Activated naive CD4-positive, alpha-beta T cell treated with anti-CD3 and anti-CD28 coated beads for 36 hours (primary cell): ENCODE results near the gene RBFOX2. TPM values are rescaled to one million over a fixed set of nuclear protein-coding genes. Genes with fewer than 3 reads are reported as not detected.

ENCODE experiments used
- CTCF ChIA-PET: fragments of 350-600 bp; sonication (Branson Sonifier 250); formaldehyde crosslinking; loops from one replicate; lab custom pipeline; 2021; ENCODE audit warnings: antibody characterized with exemption; lab: Charles Lee
- DNase-seq: peaks from one replicate; pipeline ENCODE4 v3.0.0-alpha.2; 2020
- H3K27ac Mint-ChIP-seq: one replicate; pipeline ENCODE4 v1.8.0; 2021; ENCODE audit warnings: mild to moderate bottlenecking, mixed read lengths
- H3K27me3 Mint-ChIP-seq: one replicate; pipeline ENCODE4 v1.8.0; 2021; ENCODE audit warnings: low read depth, mixed read lengths
- H3K36me3 Mint-ChIP-seq: one replicate; pipeline ENCODE4 v1.8.0; 2021; ENCODE audit warnings: low read depth, mixed read lengths
- H3K4me1 Mint-ChIP-seq: one replicate; pipeline ENCODE4 v1.8.0; 2021; ENCODE audit warnings: low read depth, mixed read lengths
- H3K4me3 Mint-ChIP-seq: one replicate; pipeline ENCODE4 v1.8.0; 2021; ENCODE audit warnings: mild to moderate bottlenecking, moderate library complexity, mixed read lengths
- H3K9me3 Mint-ChIP-seq: one replicate; pipeline ENCODE4 v1.8.0; 2021; ENCODE audit warnings: mixed read lengths
- intact Hi-C: fragments of 100-400 bp; cut with micrococcal nuclease; formaldehyde crosslinking; loops from one replicate; pipeline ENCODE4 v1.15.1; 2023
- total RNA-seq, 2 experiments: library from RNA; stranded (reverse); gene quantifications; one replicate each; pipeline ENCODE4 v1.2.3, GENCODE V29; 2021

RBFOX2 gene
- total RNA-seq, 2 experiments from 2014 or later: 3.3 to 4.3 TPM

- Mint-ChIP-seq H3K4me3 (no peak overlapping the region), H3K27me3 (peaks cover 4% of the 10 kb centered on the region), H3K9me3 (no peaks in the 10 kb centered on the region), H3K27ac (no peak overlapping the region), H3K4me1 (no peaks in the 10 kb centered on the region), H3K36me3 (no peaks in the 10 kb centered on the region)
- CTCF ChIA-PET: interaction anchor here (2.1 kb wide), 1 partner anchor 81 kb away, joined by 7 read pairs; no protein-coding TSS in a partner anchor
- intact Hi-C loops: no loop called here
- no peak for DNase-seq
These were observed 44.1 kb downstream of the RBFOX2 start for GRCh38 chr22:35984183-35985175.

GRCh38 chr22:35981900-35982299 is 46.7 kb downstream of the RBFOX2 start:
- no peak for DNase-seq
- no peaks in the 10 kb centered on the region for H3K36me3 Mint-ChIP-seq
- intact Hi-C loops: no loop called here
- H3K27me3 Mint-ChIP-seq: peaks cover 7% of the 10 kb centered on the region
- H3K4me1 Mint-ChIP-seq: no peaks in the 10 kb centered on the region
- CTCF ChIA-PET: interaction anchor here (2.1 kb wide), 1 partner anchor 84 kb away, joined by 7 read pairs; no protein-coding TSS in a partner anchor
- H3K27ac Mint-ChIP-seq: no peak overlapping the region
- no peaks in the 10 kb centered on the region for H3K9me3 Mint-ChIP-seq
- no peak overlapping the region for H3K4me3 Mint-ChIP-seq

- DNase-seq: no peak
- H3K27ac Mint-ChIP-seq: no peak overlapping the region
- intact Hi-C loops: no loop called here
- H3K4me1 Mint-ChIP-seq: no peaks in the 10 kb centered on the region
- no peaks in the 10 kb centered on the region for H3K9me3 Mint-ChIP-seq
- H3K36me3 Mint-ChIP-seq: no peaks in the 10 kb centered on the region
- no peak overlapping the region for H3K4me3 Mint-ChIP-seq
- CTCF ChIA-PET: no interaction called here
- H3K27me3 Mint-ChIP-seq: peaks cover 6% of the 10 kb centered on the region
These were observed 49.7 kb downstream of the RBFOX2 start for GRCh38 chr22:35978889-35979288.

- H3K36me3 Mint-ChIP-seq: no peaks in the 10 kb centered on the region
- intact Hi-C loops: no loop called here
- no peak overlapping the region for H3K4me3 Mint-ChIP-seq
- peaks cover 3% of the 10 kb centered on the region for H3K27me3 Mint-ChIP-seq
- no peak overlapping the region for H3K27ac Mint-ChIP-seq
- DNase-seq: no peak
- CTCF ChIA-PET: no interaction called here
- H3K4me1 Mint-ChIP-seq: no peaks in the 10 kb centered on the region
- H3K9me3 Mint-ChIP-seq: no peaks in the 10 kb centered on the region
These were observed 50.4 kb downstream of the RBFOX2 start for GRCh38 chr22:35978201-35978600.

GRCh38 chr22:35977136-35977535 is 51.5 kb downstream of the RBFOX2 start:
- DNase-seq: no peak
- H3K4me3 Mint-ChIP-seq: no peak overlapping the region
- intact Hi-C loops: no loop called here
- H3K36me3 Mint-ChIP-seq: no peaks in the 10 kb centered on the region
- CTCF ChIA-PET: no interaction called here
- no peaks in the 10 kb centered on the region for H3K9me3 Mint-ChIP-seq
- no peaks in the 10 kb centered on the region for H3K4me1 Mint-ChIP-seq
- no peak overlapping the region for H3K27ac Mint-ChIP-seq
- H3K27me3 Mint-ChIP-seq: peaks cover 3% of the 10 kb centered on the region

DNA sequence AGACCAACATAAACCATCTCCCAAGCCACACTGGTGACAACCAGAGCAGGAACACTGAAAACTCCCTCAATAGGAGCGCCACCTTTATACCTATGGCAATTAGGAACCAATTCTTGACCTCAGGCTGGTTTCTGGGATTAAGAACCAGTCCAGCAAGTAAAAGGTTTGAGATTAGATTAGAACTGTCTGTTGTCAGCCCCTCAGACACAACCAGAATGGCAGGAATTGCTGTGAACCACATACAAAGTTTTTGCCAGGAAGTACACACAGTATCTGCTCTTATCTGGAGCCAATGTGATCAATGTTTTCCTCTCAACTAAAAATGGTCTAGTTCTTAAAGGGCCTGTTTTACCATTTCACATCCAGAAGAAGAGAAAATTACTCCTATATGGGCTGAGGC is 55.2 kb downstream of the RBFOX2 start:
- no peak overlapping the region for H3K4me3 Mint-ChIP-seq
- no peaks in the 10 kb centered on the region for H3K9me3 Mint-ChIP-seq
- intact Hi-C loops: no loop called here
- H3K36me3 Mint-ChIP-seq: no peaks in the 10 kb centered on the region
- no peaks in the 10 kb centered on the region for H3K4me1 Mint-ChIP-seq
- CTCF ChIA-PET: no interaction called here
- no peak overlapping the region for H3K27ac Mint-ChIP-seq
- DNase-seq: no peak
- no peaks in the 10 kb centered on the region for H3K27me3 Mint-ChIP-seq

- H3K4me3 Mint-ChIP-seq: no peak overlapping the region
- DNase-seq: no peak
- H3K36me3 Mint-ChIP-seq: no peaks in the 10 kb centered on the region
- CTCF ChIA-PET: no interaction called here
- no peak overlapping the region for H3K27ac Mint-ChIP-seq
- H3K9me3 Mint-ChIP-seq: no peaks in the 10 kb centered on the region
- intact Hi-C loops: no loop called here
- H3K4me1 Mint-ChIP-seq: no peaks in the 10 kb centered on the region
- H3K27me3 Mint-ChIP-seq: no peaks in the 10 kb centered on the region
These were observed 56.1 kb downstream of the RBFOX2 start for GRCh38 chr22:35972559-35972958.

DNA sequence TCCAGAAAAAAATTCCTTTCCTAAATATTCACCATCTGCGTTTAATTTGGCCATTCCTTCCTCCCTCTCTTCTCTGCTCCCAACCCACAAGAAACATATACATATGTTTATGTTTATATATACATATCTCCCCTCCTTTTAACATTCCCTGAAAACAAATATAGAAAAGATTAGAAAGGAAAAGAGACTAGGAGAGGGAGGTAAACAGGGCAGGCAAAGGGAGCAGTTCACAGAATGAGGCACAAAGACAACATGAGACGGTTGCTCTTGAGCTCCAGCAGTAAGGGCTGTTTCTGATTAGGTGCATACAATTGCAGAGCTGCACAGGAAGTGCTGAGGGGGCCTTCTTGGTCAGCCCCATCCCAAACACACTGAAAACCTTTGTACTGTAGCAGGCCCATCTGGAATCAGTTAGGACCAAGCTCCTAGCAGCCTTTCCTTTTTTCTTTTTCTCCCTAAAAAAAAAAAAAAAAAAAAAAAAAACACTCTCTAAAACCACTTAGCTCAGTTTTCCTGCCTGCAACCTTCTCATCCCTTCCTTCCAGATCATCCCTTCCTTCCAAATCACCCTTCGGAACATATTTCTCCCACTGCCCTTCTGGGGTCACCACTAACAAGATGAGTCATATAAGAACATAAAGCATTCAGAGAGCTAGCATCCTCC is 57.0 kb downstream of the RBFOX2 start:
- H3K4me3 Mint-ChIP-seq: no peak overlapping the region
- no peaks in the 10 kb centered on the region for H3K9me3 Mint-ChIP-seq
- H3K27me3 Mint-ChIP-seq: no peaks in the 10 kb centered on the region
- no peak for DNase-seq
- intact Hi-C loops: no loop called here
- H3K27ac Mint-ChIP-seq: no peak overlapping the region
- H3K4me1 Mint-ChIP-seq: no peaks in the 10 kb centered on the region
- CTCF ChIA-PET: no interaction called here
- H3K36me3 Mint-ChIP-seq: no peaks in the 10 kb centered on the region

DNA sequence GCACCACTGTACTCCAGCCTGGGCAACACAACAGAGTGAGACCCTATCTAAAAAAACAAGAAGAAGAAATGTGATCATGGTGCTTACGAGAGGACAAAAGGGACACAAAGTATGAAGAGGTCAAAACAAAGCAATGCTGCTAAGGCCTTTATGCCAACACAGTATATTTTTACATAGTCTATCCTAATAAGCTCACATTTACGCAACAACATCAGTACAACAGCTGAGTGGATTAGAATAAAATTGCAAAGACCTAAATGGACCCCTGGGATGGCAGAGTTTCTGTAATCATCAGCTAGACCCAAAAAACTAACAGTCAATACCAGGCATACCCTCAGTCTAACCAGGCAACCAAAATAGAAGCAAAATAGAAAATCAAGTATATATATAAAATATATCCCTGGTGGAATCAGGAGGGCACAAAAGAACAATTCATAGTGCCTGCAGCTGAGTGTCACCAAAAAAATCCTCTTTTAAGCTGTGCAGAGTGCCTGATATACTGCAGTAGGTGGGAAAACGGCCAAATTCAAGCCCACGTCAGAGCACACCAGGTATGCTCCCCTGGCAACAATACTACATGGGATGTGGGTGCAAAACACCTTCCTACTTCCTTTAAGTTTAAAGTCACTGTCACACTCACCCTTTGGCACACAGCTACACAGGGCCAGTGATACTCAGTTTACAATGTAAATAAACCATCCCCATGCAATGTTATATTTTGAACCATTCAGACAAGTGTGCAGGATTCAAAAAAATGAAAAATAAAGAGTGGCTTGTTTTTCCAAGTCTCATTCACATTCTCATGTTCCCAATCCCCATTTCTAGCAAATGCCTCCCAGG is 57.8 kb downstream of the RBFOX2 start:
- DNase-seq: no peak
- Mint-ChIP-seq H3K36me3 (no peaks in the 10 kb centered on the region), H3K27ac (no peak overlapping the region), H3K4me3 (no peak overlapping the region), H3K4me1 (no peaks in the 10 kb centered on the region), H3K27me3 (no peaks in the 10 kb centered on the region), H3K9me3 (no peaks in the 10 kb centered on the region)
- CTCF ChIA-PET: interaction anchor here (0.8 kb wide), 1 partner anchor 95 kb away, joined by 3 read pairs; no protein-coding TSS in a partner anchor
- intact Hi-C loops: no loop called here

- no peaks in the 10 kb centered on the region for H3K9me3 Mint-ChIP-seq
- no peaks in the 10 kb centered on the region for H3K27me3 Mint-ChIP-seq
- no peaks in the 10 kb centered on the region for H3K36me3 Mint-ChIP-seq
- no peaks in the 10 kb centered on the region for H3K4me1 Mint-ChIP-seq
- intact Hi-C loops: no loop called here
- H3K27ac Mint-ChIP-seq: no peak overlapping the region
- no peak overlapping the region for H3K4me3 Mint-ChIP-seq
- CTCF ChIA-PET: interaction anchor here (0.6 to 0.7 kb wide), 2 partner anchors 203 to 537 kb away, joined by 4 to 5 read pairs; no protein-coding TSS in a partner anchor
- DNase-seq: no peak
These were observed 61.6 kb downstream of the RBFOX2 start for GRCh38 chr22:35967046-35967397.

GRCh38 chr22:35966314-35967045 is 62.1 kb downstream of the RBFOX2 start:
- CTCF ChIA-PET: interaction anchor here (0.5 to 0.6 kb wide), 2 partner anchors 17 to 202 kb away, joined by 3 to 4 read pairs; no protein-coding TSS in a partner anchor
- intact Hi-C loops: no loop called here
- Mint-ChIP-seq H3K9me3 (no peaks in the 10 kb centered on the region), H3K27ac (no peak overlapping the region), H3K36me3 (no peaks in the 10 kb centered on the region), H3K4me3 (no peak overlapping the region), H3K27me3 (no peaks in the 10 kb centered on the region), H3K4me1 (no peaks in the 10 kb centered on the region)
- no peak for DNase-seq
